Globus pallidus (tissue), 1 donor: ENCODE results near the gene ABR.

Experiments
- DNase-seq: peaks from one replicate; pipeline ENCODE4 v3.0.0-alpha.2; 2015; ENCODE audit warnings: low spot score

The ABR gene

GRCh38 chr17:1030684-1031532, 148.9 kb downstream of the ABR start:
- peak; percentile 15 for DNase-seq

- DNase-seq, result no peak
These were observed 149.7 kb downstream of the ABR start for GRCh38 chr17:1029922-1030644.

- DNase-seq, result no peak
These were observed 150.4 kb downstream of the ABR start for GRCh38 chr17:1029196-1029921.

GRCh38 chr17:1027044-1027443, 152.7 kb downstream of the ABR start:
- no peak for DNase-seq

GRCh38 chr17:1026599-1026975, 153.2 kb downstream of the ABR start:
- no peak for DNase-seq

DNA sequence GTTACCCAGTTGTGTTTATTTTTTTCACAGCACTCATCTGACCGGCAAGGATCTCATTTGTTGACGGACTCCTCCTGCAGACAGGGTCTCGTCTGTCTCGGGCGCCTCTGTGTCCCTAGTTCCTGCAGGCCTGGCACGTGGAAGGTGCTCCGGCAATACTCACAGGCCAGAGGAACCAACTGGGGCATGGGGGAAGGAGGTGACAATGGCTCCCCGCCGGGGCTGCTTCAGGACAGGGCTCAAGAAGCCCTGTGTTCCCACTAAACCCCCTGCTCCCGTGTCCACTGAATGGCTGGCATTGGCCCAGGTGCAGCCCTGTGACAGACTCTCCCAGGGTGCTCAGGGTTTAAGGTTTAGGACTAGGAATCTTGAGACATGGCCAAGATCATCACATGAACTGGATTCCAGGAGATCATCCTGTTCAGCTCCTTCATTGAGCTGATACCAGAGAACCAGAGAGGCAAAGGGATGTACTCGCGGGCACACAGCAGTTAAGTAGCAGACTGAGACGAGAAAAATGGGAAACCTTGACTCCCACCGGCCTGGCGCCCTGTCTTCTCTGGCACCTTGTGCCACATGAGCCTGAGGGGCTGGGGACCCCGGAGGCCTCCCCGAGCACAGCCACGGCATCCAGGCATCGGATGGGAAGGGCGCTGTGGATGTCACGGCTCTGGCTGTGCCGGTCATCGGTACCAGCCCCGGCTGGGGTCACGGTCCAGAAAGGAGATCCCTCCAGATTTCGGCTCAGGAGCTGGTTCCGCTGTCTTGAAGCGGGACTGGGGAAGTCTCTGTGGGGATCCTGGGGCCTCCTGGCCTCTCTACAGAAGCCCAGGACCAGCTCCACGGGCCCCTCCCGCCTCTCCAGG, 153.8 kb downstream of the ABR start:
- no peak for DNase-seq

DNA sequence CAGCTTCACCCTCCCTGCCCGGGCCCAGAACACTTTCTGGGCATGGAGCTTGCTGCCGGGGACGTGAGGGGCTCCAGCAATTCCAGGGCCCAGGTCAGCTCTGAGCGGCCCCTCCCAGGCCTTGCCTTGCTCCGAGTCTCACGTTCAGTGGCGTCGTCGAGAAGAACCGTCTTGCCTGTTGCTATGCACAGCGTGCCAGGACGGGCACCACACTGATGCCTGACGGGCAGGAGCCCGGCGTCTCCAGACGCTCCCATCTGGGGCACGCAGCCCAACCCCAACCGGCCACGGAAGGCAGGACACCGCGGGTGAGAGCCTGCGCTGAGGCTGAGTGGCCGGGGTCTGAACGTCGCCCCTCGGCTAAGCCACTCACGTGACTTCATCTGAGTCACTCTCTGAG, 155.7 kb downstream of the ABR start:
- DNase-seq, result no peak

GRCh38 chr17:1022278-1023024, 157.3 kb downstream of the ABR start:
- peak; percentile 24 for DNase-seq

DNA sequence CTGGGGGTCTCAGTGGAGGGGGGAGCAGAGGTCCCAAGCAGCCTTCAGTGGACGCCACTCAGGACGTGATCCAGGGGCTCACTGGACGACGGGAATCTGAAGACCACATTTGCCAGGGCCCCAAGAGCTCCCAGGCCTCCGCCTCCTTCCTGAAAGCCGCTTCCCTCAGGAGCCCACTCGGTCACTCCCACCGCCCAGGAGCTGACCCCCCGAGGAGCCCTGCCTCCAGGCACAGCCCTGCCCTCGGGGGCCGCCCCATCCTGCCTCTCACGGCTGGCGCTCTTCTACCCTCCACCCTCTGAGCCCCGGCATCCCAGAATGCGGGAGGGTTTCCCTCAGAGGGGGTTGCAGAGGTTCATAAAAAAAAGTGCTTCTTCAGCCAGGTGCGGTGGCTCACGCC, 158.6 kb downstream of the ABR start:
- DNase-seq, result no peak

DNA sequence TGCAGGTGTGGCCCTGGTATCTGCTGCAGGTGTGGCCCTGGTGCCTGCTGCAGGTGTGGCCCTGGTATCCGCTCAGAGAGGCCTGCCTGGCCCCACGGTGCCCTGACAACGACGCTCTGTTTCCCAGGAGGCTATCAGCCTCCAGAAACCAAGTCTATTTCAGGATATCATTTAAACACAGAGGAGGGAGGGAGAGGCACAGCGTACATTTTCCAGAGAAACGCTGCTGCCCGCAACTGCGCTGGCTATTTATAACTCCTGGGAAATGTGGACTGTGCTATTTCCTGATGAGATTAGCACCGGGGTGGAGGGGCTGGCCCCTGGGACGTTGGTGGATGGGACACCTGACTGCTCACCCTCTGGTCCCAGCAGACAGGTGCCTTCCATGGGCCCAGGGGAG, 160.3 kb downstream of the ABR start:
- DNase-seq, result no peak

DNA sequence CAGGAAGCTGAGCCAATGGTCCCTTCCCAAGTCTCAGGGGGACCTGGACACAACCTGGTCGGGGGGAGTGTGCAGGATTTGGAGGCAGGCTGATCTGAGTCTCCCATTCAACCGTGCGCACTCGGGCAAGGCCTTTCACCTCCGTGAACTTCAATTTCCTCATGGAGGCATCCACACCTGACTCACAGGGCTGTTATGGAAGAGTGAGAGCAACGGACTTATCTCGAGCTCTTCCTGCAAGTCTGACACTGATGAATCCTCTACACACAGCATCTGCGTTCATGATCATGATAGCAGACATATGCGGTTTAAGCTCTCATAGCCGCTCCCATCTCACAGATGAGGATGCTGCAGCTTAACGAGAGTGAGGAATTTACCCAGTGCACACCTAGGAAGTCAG, 161.2 kb downstream of the ABR start:
- no peak for DNase-seq

- no peak for DNase-seq
These were observed 166.1 kb downstream of the ABR start for GRCh38 chr17:1013729-1014090.

- DNase-seq, result no peak
These were observed 166.7 kb downstream of the ABR start for GRCh38 chr17:1012823-1013728.

GRCh38 chr17:1011760-1012735, 167.7 kb downstream of the ABR start:
- DNase-seq, result no peak

- DNase-seq, result no peak
These were observed 168.6 kb downstream of the ABR start for GRCh38 chr17:1011138-1011537.

GRCh38 chr17:1010586-1010985, 169.2 kb downstream of the ABR start:
- DNase-seq, result no peak

GRCh38 chr17:1010086-1010450, 169.7 kb downstream of the ABR start:
- no peak for DNase-seq

DNA sequence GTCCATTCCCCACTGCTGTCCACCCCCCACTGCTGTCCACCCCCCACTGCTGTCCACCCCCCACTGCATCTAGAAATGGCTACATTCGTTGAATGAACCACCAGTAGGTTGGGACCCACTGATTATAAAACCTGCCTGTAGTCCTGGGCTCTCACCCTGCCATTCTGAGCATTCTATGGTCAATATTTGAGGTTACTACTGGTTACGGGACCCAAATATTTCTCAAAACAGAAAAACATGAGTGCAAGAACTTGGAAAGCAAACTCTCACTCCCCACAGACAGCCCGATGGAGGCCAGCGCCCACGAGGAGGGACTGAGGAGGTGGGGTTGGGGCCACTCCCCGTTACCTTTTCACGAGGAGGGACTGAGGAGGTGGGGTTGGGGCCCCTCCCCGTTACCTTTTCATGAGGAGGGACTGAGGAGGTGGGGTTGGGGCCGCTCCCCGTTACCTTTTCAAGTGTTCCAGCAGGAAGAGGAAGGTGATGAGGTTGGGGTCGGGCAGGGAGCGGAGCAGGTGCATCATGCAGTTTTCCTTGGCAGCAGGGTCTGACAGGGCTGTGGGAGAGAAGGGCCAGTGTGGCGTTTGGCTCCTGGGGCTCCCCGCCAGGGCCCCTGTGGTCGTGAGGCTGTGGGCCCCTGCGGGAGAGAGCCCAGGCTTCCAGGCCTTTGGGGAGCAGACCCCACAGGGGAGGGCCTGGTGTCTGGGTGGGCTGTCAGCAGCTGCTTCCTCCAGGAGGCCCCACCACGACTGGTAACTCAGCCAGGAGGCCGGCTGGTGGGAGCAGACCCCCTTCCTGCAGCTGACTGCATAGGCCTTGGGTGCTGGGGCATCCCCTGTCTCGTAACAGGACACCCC, 170.3 kb downstream of the ABR start:
- DNase-seq, result no peak
